ENCODE measurements around the gene CACNA1C. TPM values are rescaled to one million over a fixed set of nuclear protein-coding genes. Genes with fewer than 3 reads are reported as not detected.
A peak's percentile ranks its signal among the peaks of the same experiment; 100 is the strongest.

The CACNA1C gene
- total RNA-seq, 2 donors from 2014 or later: 8.1 to 18.2 TPM

DNA sequence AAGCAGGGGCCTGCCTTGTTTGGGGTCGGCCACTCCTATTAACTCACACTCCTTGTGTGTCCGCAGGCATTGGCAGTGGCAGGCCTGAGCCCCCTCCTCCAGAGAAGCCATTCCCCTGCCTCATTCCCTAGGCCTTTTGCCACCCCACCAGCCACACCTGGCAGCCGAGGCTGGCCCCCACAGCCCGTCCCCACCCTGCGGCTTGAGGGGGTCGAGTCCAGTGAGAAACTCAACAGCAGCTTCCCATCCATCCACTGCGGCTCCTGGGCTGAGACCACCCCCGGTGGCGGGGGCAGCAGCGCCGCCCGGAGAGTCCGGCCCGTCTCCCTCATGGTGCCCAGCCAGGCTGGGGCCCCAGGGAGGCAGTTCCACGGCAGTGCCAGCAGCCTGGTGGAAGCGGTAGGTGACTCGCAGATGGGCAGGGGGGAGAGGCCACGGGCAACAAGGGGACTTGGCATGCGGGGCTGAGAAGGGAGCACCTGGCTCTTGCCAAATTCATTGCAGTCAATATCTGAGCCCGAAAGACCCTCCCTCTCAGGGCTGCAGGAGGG lies 635.7 kb downstream of the CACNA1C start:
- no peak for DNase-seq (ENCODE audit: low spot score)
- no peak for TF ChIP-seq POLR2AphosphoS5 (IDR thresholded peaks at IDR 0.05)
- no peak for TF ChIP-seq POLR2A (IDR thresholded peaks at IDR 0.05)
- TF ChIP-seq, protein P1, sequence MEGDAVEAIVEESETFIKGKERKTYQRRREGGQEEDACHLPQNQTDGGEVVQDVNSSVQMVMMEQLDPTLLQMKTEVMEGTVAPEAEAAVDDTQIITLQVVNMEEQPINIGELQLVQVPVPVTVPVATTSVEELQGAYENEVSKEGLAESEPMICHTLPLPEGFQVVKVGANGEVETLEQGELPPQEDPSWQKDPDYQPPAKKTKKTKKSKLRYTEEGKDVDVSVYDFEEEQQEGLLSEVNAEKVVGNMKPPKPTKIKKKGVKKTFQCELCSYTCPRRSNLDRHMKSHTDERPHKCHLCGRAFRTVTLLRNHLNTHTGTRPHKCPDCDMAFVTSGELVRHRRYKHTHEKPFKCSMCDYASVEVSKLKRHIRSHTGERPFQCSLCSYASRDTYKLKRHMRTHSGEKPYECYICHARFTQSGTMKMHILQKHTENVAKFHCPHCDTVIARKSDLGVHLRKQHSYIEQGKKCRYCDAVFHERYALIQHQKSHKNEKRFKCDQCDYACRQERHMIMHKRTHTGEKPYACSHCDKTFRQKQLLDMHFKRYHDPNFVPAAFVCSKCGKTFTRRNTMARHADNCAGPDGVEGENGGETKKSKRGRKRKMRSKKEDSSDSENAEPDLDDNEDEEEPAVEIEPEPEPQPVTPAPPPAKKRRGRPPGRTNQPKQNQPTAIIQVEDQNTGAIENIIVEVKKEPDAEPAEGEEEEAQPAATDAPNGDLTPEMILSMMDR (IDR thresholded peaks at IDR 0.05): no peak
- Histone ChIP-seq H3K4me1 (replicated peaks) (no peaks in the 10 kb centered on the region), H3K9me3 (no peaks in the 10 kb centered on the region), H3K27ac (no peak overlapping the region), H3K27me3 (replicated peaks; ENCODE audit: insufficient read depth) (no peaks in the 10 kb centered on the region), H3K4me3 (no peak overlapping the region), H3K36me3 (no peaks in the 10 kb centered on the region)
- intact Hi-C loops (cut with DNase I): no loop called here
- WGBS: 93% methylated on average over 16 of the region's 20 CpGs

DNA sequence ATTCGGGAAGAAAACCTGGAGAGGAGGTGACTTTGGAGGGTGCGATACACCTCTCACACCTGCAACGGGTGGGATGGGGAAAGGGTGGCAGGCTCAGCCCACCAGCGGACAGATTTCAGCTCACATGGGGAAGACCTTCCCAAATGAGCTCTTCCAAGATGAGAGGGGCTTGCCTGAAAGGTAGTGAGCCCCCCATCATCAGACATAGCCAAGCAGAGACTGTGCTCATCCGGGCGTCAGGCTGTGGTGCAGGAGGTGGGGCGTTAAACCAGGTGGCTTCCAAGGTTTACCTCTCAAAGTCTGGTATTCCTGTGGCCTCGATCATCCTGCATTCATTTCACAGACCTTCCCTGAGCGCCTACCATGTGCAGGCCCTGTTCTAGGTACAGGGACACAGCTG lies 636.6 kb downstream of the CACNA1C start:
- no peaks in the 10 kb centered on the region for H3K27me3 ChIP-seq (replicated peaks; ENCODE audit: insufficient read depth)
- TF ChIP-seq POLR2AphosphoS5 (IDR thresholded peaks at IDR 0.05): no peak
- TF ChIP-seq, protein P1 (IDR thresholded peaks at IDR 0.05): no peak
- TF ChIP-seq POLR2A (IDR thresholded peaks at IDR 0.05): no peak
- H3K9me3 ChIP-seq: no peaks in the 10 kb centered on the region
- H3K27ac ChIP-seq: no peak overlapping the region
- intact Hi-C loops (cut with DNase I): no loop called here
- H3K4me3 ChIP-seq: no peak overlapping the region
- H3K36me3 ChIP-seq: no peaks in the 10 kb centered on the region
- DNase-seq (ENCODE audit: low spot score): no peak
- H3K4me1 ChIP-seq (replicated peaks): no peaks in the 10 kb centered on the region
- WGBS: 96% methylated on average over 9 of the region's 9 CpGs

GRCh38 chr12:2689879-2690278 lies 637.1 kb downstream of the CACNA1C start:
- Histone ChIP-seq H3K4me1 (replicated peaks) (no peaks in the 10 kb centered on the region), H3K27ac (no peak overlapping the region), H3K27me3 (replicated peaks; ENCODE audit: insufficient read depth) (no peaks in the 10 kb centered on the region), H3K4me3 (no peak overlapping the region), H3K9me3 (no peaks in the 10 kb centered on the region), H3K36me3 (no peaks in the 10 kb centered on the region)
- WGBS: 81% methylated on average over 8 of the region's 8 CpGs
- TF ChIP-seq POLR2A (IDR thresholded peaks at IDR 0.05) (no peak), POLR2AphosphoS5 (IDR thresholded peaks at IDR 0.05) (no peak)
- TF ChIP-seq, protein P1 (IDR thresholded peaks at IDR 0.05): no peak
- no peak for DNase-seq (ENCODE audit: low spot score)
- intact Hi-C loops (cut with DNase I): no loop called here

DNA sequence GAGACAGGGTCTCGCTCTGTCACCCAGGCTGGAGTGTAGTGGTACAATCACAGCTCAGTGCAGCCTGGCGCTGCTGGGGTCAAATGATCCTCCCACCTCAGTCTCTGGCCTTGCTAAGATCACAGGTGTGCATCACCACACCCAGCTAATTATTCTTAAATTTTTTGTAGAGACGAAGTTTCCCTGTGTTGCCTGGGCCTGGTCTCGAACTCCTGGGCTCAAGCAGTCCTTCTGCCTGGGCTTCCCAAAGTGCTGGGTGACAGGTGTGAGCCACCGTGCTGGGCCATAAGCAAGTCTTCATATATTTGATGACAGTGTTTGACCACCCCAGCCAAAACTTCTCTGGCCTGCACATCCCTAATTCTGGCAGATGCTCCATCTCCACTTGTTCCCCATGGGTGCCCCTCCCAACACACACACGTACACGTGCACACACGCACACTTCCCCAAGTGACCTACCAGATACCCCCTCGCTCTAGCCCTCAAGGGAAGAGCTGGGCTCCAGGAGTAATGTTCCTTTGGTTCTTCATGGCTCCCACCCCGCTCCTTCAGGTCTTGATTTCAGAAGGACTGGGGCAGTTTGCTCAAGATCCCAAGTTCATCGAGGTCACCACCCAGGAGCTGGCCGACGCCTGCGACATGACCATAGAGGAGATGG lies 637.7 kb downstream of the CACNA1C start:
- intact Hi-C loops (cut with DNase I): no loop called here
- Histone ChIP-seq H3K9me3 (no peaks in the 10 kb centered on the region), H3K4me1 (replicated peaks) (no peaks in the 10 kb centered on the region), H3K27ac (no peak overlapping the region), H3K36me3 (no peaks in the 10 kb centered on the region), H3K27me3 (replicated peaks; ENCODE audit: insufficient read depth) (no peaks in the 10 kb centered on the region), H3K4me3 (peak overlapping the region in 1 of 2 donors; percentile 39)
- no peak for DNase-seq (ENCODE audit: low spot score)
- WGBS: 65% methylated on average over 14 of the region's 14 CpGs
- TF ChIP-seq POLR2A (IDR thresholded peaks at IDR 0.05) (no peak), POLR2AphosphoS5 (IDR thresholded peaks at IDR 0.05) (no peak)
- TF ChIP-seq, protein P1 (IDR thresholded peaks at IDR 0.05): no peak

- Histone ChIP-seq H3K4me3 (peak overlapping the region; percentile 36 to 39), H3K27ac (no peak overlapping the region), H3K36me3 (no peaks in the 10 kb centered on the region), H3K27me3 (replicated peaks; ENCODE audit: insufficient read depth) (no peaks in the 10 kb centered on the region), H3K9me3 (no peaks in the 10 kb centered on the region), H3K4me1 (replicated peaks) (no peaks in the 10 kb centered on the region)
- TF ChIP-seq POLR2A (IDR thresholded peaks at IDR 0.05): no peak
- TF ChIP-seq, protein P1 (IDR thresholded peaks at IDR 0.05): peak in 1 of 4 experiments; percentile 7
- no peak for DNase-seq (ENCODE audit: low spot score)
- intact Hi-C loops (cut with DNase I): no loop called here
- 31% methylated on average over 28 of the region's 28 CpGs for WGBS
Measured at GRCh38 chr12:2691006-2691344, 638.2 kb downstream of the CACNA1C start.
